Measurements from ENCODE around the gene METAP1D. TPM values are rescaled to one million over a fixed set of nuclear protein-coding genes. Genes with fewer than 3 reads are reported as not detected.
"Not testable (repeated sequence)": the region's sequence is repeated elsewhere in the genome, so short reads cannot be mapped to it uniquely, and the experiment has no call there.

METAP1D gene
- total and polyA plus RNA-seq, 8 donors, result 2.8 to 24.4 (median 20.1) TPM

GRCh38 chr2:171991027-171991426 lies 8.7 kb upstream of the METAP1D start:
- peak in 1 of 4 donors; percentile 1 for DNase-seq
- intact Hi-C loops (cut with DNase I), result no loop called here
- ATAC-seq, result peak; percentile 96
- Histone ChIP-seq H3K9me3 (no peaks in the 10 kb centered on the region), H3K4me1 (no peaks in the 10 kb centered on the region), H3K36me3 (no peaks in the 10 kb centered on the region), H3K4me3 (no peak overlapping the region), H3K27ac (no peak overlapping the region), H3K27me3 (peaks cover 6 to 56% of the 10 kb centered on the region in 2 donors)
- TF ChIP-seq, protein P1, sequence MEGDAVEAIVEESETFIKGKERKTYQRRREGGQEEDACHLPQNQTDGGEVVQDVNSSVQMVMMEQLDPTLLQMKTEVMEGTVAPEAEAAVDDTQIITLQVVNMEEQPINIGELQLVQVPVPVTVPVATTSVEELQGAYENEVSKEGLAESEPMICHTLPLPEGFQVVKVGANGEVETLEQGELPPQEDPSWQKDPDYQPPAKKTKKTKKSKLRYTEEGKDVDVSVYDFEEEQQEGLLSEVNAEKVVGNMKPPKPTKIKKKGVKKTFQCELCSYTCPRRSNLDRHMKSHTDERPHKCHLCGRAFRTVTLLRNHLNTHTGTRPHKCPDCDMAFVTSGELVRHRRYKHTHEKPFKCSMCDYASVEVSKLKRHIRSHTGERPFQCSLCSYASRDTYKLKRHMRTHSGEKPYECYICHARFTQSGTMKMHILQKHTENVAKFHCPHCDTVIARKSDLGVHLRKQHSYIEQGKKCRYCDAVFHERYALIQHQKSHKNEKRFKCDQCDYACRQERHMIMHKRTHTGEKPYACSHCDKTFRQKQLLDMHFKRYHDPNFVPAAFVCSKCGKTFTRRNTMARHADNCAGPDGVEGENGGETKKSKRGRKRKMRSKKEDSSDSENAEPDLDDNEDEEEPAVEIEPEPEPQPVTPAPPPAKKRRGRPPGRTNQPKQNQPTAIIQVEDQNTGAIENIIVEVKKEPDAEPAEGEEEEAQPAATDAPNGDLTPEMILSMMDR (IDR thresholded peaks at IDR 0.05), result no peak

DNA sequence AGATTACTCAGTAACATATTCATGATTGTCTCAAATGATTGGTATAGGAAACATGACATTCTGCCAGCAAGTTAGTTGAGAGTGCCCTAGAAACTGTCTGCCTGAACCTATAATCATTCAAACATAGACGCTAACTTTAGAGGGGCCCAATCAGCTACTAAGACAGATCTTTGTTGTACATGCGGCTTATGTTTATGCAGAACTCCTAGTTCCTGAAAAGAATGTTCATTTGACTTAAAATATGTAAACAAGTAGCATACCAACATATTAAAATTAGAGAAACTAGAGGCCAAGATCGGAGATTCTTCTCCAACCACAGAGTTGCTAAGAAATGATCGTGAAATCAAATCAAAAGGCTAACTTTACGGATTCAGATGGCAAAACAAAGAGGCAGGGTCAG lies 4.2 kb upstream of the METAP1D start:
- H3K4me1 ChIP-seq, result peaks cover 0 to 11% of the 10 kb centered on the region in 2 donors
- TF ChIP-seq, protein P1 (IDR thresholded peaks at IDR 0.05), result no peak
- H3K9me3 ChIP-seq, result no peaks in the 10 kb centered on the region
- no peaks in the 10 kb centered on the region for H3K36me3 ChIP-seq
- no peak overlapping the region for H3K27ac ChIP-seq
- no peak for DNase-seq
- ATAC-seq, result no peak
- no peak overlapping the region for H3K4me3 ChIP-seq
- peaks cover 14 to 63% of the 10 kb centered on the region in 2 donors for H3K27me3 ChIP-seq
- intact Hi-C loops (cut with DNase I), result no loop called here

DNA sequence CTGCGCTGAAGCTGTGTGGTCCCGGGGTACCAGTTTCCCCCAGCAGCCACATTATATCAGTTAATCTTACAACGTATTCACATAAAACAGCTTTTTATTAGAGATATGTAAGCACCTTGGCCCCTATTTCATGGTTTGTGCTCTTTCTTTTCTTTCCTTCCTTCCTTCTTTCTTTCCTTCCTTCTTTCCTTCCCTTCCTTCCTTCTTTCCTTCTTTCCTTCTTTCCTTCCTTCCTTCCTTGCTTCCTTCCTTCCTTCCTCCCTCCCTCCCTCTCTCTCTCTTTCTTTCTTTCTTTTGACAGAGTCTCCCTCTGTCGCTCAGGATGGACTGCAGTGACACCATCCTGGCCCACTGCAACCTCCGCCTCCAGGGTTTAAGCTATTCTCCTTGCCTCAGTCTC lies 3.7 kb upstream of the METAP1D start:
- no peak for DNase-seq
- Histone ChIP-seq H3K27me3 (peaks cover 14 to 63% of the 10 kb centered on the region in 2 donors), H3K4me3 (no peak overlapping the region), H3K27ac (no peak overlapping the region), H3K9me3 (no peaks in the 10 kb centered on the region), H3K4me1 (peaks cover 0 to 13% of the 10 kb centered on the region in 2 donors), H3K36me3 (no peaks in the 10 kb centered on the region)
- no peak for ATAC-seq
- intact Hi-C loops (cut with DNase I), result no loop called here
- TF ChIP-seq, protein P1 (IDR thresholded peaks at IDR 0.05), result no peak

GRCh38 chr2:171997031-171997430 lies 2.7 kb upstream of the METAP1D start:
- H3K4me3 ChIP-seq; ATAC-seq; H3K36me3 ChIP-seq; DNase-seq; H3K9me3 ChIP-seq; intact Hi-C loops (cut with DNase I); H3K27ac ChIP-seq: not testable (repeated sequence)
- Histone ChIP-seq H3K27me3 (peaks cover 14 to 62% of the 10 kb centered on the region in 2 donors), H3K4me1 (peaks cover 0 to 13% of the 10 kb centered on the region in 2 donors)

DNA sequence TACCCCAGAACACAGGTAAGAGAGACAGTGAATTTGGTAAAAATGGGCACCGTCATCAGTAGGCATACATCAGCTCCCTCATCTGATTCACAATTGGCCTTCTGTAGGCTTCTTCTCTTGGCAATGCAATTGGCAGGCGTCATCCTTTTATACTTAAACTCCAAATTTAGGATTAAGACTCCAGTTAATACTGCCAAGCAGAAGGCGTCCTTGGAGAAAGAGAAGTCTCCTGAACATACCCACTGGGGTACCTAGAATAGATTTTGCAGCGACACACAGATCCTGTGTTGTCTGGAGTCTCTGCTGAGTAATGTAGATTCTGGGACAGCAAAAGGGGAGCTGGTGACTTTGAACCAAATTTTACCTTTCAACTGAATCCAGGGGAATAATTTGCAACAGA lies 592 bp upstream of the METAP1D start:
- DNase-seq (peak in 1 of 4 donors; percentile 4), ATAC-seq (no peak)
- H3K27ac ChIP-seq, result no peak overlapping the region
- TF ChIP-seq, protein P1 (IDR thresholded peaks at IDR 0.05), result no peak
- H3K4me3 ChIP-seq, result peak overlapping the region; percentile 48 to 49
- H3K27me3 ChIP-seq, result peaks cover 14 to 41% of the 10 kb centered on the region in 2 donors
- no peaks in the 10 kb centered on the region for H3K36me3 ChIP-seq
- no peaks in the 10 kb centered on the region for H3K9me3 ChIP-seq
- intact Hi-C loops (cut with DNase I), result no loop called here
- H3K4me1 ChIP-seq, result peaks cover 0 to 13% of the 10 kb centered on the region in 2 donors

Measured in left lung (tissue), 10 donors.